ENCODE results near the gene SPINT1.
"Not testable (repeated sequence)": the region's sequence is repeated elsewhere in the genome, so short reads cannot be mapped to it uniquely, and the experiment has no call there.

SPINT1 gene

GRCh38 chr15:40861147-40861546, 17.3 kb downstream of the SPINT1 start:
- not testable (repeated sequence) for DNase-seq

- no peak for DNase-seq
Observed at GRCh38 chr15:40863660-40864270, 19.9 kb downstream of the SPINT1 start.

- DNase-seq = no peak
Observed at GRCh38 chr15:40867199-40867598, 23.4 kb downstream of the SPINT1 start.

GRCh38 chr15:40869686-40870085, 25.8 kb downstream of the SPINT1 start:
- DNase-seq = no peak

DNA sequence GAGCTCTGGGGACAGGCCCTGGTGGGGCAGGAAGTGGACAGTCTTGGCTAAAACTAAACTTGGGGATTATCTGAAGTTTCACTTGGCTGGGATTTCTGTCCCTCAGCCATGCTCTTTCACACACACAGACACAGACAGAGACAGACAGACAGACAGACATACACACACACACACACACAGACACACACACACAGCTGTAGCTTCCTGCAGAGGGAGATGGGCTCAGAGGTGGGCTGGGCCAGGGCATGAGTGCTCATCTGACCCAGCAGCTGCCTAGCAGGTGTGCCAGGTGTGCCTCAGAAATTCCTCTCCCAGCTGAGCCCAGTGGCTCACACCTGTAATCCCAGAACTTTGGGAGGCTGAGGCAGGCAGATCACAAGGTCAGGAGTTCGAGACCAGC, 26.9 kb downstream of the SPINT1 start:
- no peak for DNase-seq

GRCh38 chr15:40871749-40872617, 28.1 kb downstream of the SPINT1 start:
- DNase-seq = no peak

DNA sequence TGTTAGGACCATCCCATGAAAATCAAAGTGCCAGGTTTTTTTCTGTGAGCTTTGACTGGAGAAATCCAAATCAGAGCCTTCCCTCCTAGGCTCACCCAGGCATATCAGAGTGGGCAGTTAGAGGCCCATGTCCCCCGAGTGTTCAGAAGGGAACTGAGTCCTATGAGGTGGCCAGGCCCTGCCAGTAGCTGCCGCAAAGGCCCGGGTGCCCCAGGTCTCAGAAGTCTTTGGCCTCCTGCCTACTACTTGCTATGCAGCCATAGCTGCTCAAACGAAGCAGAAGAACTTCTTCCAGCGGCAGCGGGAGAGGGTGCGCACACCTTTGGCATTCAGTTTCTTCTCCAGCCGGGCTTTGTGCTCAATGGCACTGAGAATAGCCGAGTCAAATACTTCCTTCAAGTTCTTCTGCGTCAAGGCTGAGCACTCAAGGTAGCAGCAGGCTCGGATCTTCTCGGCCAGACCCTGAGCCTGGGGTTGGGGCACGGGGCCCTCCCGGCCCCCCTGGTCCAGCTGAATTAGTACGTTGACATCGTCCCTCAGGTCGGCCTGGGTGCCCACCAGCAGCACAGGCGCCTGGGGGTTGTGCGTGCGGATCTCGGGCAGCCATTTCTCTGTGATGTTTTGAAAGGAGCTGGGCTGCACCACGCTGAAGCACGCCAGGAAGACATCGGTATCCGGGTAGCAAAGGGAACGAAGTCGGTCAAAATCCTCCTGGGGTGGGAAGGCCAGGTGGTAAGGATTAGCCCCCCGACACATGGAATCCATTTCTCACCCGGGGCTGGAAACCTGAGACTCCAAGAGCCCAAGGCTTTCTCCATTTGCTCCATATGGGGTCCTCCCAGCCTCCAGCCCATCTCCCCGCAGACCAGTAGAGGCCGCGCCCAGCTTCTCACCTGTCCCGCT, 29.2 kb downstream of the SPINT1 start:
- DNase-seq = no peak

DNA sequence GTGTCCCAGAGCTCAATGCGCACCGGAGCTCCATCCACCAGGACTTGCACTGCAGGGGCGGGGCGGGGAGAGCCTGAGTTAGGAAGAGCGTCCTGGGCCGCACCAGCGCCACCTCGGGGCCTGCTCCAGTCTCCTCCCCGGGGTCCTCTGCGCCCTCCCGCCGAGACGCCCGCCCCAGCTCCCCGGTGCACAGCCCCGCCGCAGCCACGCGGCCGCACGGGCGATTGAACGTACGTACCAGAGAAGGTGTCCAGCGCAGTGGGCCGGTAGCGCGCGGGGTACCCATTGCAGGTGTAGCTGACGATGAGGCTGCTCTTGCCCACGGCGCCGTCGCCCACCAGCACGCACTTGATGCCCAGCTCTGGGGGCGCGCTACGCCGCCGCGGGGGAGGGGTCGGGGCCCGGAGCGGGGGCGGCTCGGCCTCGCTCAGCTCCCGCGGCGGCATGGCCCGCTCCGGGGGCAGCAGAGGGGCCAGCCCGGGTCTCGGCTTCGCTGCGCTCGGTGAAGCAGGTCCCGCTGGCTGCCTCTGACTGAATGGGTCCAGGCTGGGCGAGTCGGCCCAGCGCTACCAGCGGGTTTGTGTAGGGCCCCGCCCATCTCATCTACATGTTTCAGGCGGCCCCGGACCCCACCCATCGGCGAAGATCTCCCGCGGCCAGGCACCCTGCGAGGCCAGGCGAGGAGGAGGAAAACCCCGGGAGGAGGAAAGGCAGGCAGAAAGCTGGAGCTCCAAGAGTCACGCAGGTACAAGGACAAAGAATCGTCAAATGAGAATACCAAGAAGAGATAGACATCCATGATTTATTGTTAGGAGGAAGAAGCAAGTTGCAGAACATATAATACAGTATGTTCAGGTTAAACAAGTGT, 30.1 kb downstream of the SPINT1 start, which contains the start of gene RHOV:
Gene RHOV, minus strand, starts transcription at position 541 of the 868 bp plus-strand sequence. Its CDS starts 95 bp downstream, at position 446.
- DNase-seq = peak in 1 of 2 donors; percentile 30

- no peak for DNase-seq
Observed at GRCh38 chr15:40875991-40876730, 32.3 kb downstream of the SPINT1 start.

- DNase-seq = no peak
Observed at GRCh38 chr15:40877694-40878093, 33.8 kb downstream of the SPINT1 start.

DNA sequence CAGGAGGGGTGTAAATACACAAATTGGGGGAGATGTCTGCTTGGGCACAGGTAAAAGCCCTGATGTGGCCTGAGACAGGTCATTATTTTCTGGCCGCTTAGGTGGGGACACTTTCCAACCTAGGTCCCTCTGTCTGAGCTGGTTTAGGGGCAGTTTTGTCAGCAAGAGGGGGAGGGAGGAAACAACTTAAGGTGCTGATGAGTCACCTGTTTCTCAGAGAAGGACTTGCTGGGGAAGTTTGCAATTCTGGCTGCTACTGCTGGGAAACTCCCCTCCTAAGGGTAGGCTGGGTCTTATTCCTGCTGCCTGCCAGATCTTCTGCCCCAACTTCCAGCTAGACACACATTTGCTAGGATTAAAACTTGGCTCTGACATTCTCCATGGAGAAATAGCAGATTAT, 34.9 kb downstream of the SPINT1 start:
- peak in 1 of 2 donors; percentile 6 for DNase-seq

GRCh38 chr15:40879609-40880008, 35.8 kb downstream of the SPINT1 start:
- no peak for DNase-seq

GRCh38 chr15:40881351-40881750, 37.5 kb downstream of the SPINT1 start:
- DNase-seq = no peak

DNA sequence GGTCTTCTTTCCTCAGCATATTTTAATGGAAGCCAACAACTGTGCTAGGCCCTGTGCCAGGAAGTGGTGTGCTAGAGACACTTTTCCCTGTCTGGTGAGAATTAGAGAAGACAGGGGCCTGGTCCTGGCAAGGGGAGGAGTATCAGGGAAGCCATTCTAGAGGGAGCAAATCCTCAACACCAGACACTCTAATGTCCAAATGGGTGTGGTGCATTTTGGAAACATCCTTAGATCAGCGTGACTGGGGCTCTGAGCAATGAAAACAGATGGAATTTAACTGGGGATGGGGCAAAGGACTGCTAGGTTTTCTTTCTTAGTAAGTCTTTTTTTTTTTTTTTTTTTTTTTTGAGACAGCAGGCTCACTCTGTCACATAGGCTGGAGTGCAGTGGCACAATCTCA, 42.7 kb downstream of the SPINT1 start:
- DNase-seq = no peak

GRCh38 chr15:40889112-40889511, 45.3 kb downstream of the SPINT1 start:
- DNase-seq = no peak

GRCh38 chr15:40891138-40891537, 47.3 kb downstream of the SPINT1 start:
- DNase-seq = no peak

GRCh38 chr15:40891810-40892446, 48.1 kb downstream of the SPINT1 start:
- DNase-seq = peak in 1 of 2 donors; percentile 41

DNA sequence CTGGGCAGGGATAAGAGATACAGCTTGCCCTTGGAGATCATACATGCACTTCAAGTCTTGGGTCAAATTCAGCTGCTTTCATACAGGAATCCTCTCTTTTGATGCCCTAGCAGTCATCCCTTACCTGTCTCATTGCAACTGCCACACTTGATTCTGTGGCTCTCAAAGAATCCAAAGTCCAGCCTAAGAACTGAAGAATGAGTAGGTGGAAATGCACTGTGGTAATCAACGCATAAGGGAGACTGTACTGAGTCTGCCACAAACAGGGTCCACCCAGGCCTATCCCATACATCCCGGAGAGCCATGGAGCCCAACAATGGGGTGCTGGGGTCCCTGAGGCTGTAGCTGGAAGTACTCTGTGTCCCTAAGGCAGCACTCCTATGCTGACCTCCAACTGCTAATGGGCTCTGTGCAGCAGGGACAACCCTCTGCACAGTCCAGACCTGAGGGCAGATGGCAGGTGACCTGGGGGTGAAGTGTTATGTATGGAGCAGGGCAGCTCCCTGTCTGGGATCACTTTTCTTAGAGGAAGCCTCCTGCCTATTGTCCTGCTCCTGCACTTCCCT, 48.7 kb downstream of the SPINT1 start:
- DNase-seq = no peak

DNA sequence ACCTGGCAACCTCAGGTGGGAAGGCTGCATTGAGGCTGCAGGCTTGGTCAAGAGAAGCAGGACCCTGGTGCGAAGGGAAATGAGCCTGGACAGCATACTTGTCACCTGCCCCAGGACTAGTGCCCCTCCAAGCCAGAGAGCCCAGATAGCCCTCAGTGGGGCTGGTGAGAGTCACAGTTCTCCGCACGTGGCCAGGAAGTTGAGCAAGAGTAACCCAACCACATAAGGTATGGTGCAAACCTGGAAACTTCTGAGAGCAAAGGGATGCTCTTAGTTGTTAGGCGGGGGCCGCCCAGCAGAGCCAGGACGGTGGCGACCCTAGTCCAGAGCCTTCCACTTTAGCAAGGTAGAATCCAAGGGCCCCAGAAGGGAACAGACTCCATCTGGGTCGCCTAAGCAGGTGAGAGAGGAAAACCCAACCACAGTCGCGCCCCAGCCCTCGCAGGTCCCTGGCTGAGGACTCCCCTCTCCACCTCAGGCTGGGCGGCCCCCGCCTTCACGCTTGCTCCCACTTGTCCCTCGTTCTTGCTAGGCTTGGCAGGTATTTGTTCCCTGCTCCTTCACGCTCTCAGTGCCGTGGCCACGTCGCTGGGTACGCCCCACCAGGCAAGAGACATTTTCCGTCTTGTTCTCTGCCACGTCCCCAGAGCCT, 49.3 kb downstream of the SPINT1 start:
- DNase-seq = no peak
